GM21360 (cell line): ENCODE measurements around the gene CLEC19A.

Source experiments
- ATAC-seq: cut with Tn5 transposase; IDR thresholded peaks from one replicate; pipeline ENCODE4 v1.9.1; 2021; ENCODE audit warnings: mild to moderate bottlenecking, moderate library complexity; ENCODE audit not compliant: unreplicated experiment

The CLEC19A gene

DNA sequence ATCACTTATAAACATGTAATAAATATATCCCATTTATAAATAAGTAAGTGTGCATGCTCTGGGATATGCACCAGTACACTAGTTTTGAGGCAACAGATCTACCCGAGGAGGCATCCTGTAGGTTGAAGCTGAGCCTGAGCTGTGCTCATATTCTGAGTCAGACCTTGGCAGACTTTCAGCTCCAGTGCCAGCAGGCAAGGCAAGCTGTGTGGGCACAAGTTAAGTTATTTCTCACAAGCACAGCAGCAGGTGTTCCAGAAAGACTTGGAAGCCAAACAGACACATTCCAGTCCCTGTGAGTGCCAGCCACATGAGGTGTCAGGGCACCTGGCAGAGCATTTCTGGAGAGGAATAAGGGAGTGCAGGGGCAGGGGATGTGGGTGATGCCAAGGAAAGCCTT is 1.3 kb upstream of the CLEC19A start:
- no peak for ATAC-seq

DNA sequence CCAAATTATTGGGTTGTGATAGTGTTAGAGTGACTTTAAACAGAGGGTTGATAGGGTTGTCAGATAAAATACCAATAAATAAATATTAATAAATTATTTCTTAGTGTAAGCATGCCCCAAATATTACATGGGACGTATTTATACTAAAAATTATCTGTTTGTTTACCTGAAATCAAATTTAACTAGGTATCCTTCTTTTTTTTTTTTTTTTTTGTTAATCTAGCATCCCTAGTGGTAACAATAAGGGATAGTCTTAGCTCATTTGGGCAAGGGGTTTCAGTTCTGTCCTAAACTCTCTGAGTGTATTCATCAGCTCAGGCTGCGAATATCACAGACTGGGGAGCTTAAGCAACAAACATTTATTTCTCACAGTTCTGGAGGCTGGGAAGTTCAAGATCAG is 1.3 kb downstream of the CLEC19A start:
- no peak for ATAC-seq

DNA sequence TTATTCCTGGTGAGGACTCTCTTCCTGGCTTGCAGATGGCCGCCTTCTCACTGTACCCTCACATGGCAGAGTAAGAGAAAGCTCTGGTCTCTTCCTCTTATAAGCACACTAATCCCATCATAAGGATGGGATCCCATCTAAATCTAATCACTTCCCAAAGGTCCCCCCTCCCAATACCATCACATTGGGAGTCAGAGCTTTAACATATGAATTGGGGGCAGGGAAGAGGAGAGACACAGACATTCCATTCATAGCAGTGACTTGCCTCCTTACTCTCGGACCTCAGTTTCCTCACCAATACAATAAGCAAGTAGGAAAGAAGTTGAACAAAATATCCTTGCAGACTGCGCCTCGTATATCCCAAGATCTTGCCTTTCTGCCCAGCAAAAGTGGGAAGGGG is 1.7 kb downstream of the CLEC19A start:
- ATAC-seq: no peak

DNA sequence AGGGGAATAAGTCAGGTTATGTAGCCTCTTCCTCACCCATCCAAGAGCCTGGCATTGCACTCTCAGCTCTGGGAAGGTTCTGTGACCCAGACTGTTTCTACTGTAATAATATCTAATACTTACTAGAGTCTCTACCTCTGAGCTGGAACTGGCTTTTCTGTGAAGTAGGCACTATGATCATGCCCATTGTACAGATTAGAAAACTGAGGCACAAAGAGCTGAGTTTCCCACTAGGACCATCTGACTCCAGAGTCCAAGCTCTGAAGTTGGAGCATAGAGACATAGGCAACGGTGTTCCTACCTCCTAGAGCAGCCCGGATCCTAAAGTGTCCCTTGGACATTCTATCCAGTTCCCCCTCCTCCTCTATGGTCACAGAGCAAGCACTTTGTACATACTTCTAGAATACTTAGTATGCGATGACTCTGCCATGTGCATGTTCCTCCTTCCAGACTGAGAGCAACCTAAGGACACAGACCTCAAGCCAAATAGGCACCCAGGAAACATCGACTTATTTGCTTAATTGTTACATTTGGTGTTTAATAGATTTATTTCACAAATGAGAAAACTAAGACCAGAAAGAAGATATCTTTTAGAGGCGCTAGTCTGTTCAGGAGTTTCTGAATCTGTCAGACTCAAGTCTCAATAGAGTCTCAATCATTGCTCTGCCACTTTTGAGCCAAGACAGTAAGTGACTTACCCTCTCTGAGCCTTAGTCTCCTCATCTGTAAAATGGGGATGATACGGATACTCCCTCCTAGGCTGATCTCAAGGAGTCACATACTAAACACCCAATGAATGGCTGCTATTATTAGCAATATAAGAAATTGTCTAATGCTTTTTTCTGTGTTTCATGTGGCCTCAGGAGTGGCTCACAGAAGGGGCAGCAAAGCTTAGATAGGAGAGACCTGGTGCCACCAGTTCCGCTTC is 3.6 kb downstream of the CLEC19A start:
- ATAC-seq: no peak

DNA sequence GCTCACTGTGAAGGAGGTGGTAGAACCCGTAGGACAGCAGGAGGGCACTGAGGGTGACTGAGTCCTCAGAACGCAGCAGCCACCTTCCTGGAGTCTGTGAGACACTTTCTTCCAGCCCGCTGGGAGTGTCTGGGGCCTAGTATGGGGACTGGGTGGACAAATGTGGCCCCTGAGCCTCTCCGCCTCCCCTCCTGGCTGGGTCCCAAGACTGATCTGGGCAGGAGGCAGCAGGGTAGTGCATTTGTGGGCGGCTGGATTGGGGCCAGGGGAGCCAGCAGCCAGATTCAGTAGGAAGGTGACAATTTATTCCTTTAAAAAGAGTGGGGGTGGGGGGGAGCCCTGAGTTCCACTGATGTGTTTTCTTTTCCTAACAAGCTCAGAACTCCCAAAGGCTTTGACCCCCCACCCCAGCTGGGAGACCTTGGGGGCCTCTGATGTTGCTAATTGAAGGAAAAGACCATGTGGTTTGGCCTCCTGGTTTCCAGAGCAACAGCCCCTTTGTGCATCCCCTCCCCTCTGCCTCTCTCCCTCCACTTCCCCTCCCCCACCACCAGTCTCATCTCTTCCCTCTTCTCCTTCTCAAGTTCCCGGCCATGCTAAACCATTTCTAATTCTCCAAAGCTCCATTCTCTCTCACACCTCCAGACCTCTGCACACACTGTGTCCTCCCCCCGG is 4.4 kb downstream of the CLEC19A start:
- ATAC-seq: no peak

DNA sequence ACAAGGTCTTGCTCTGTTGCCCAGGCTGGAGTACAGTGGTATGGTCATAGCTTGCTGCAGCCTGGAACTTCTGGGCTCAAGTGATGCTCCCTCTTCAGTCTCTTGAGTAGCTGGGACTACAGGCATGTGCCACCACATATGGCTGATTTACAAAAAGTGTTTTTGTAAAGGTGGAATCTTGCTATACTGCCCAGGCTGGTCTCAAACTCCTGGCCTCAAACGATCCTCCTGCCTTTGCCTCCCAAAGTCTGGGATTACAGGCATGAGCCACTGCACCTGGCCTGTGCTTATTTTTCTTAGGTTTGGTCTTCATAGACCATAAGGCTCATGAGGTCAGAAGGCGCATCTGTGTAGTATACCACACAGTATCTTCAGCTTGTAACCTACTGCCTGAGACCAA is 5.3 kb downstream of the CLEC19A start:
- ATAC-seq: no peak

DNA sequence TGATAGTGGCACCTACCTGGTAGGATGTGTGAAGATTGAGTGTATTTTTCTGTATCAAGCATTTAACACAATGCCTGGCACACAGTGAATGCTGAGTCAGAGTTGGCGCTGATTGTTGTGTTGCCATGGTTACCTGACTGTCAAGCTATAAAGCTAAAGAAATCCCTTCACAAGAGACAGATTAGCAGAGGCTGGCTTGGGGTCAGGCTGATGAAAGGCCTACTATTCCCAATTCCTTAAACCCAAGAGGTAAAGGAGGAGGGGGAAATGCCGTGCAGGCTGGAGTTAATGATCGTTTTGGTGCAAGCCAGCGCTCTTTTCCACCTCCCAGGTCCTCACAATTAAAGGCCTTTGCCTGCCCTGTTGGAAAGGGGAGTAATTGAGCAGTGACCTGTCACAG is 5.9 kb downstream of the CLEC19A start:
- no peak for ATAC-seq

DNA sequence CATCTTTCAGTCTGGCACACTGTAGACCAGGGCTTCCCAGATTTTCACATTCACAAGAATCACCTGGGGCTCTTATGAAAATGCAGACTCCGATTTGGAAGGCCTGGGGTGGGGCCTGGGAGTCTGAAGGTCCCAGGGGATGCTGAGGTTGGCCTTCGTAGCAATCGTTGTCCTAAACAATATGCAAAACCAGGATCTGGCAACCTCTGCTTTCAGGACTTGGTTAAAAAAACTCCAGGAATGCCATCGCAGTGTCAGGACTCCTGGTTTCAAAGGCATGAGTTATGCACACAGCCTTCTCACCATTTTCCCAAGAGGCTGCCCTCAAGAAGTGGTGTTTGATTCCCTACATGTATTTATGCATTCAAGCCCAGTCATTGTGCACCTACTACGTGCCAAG is 6.7 kb downstream of the CLEC19A start:
- no peak for ATAC-seq

DNA sequence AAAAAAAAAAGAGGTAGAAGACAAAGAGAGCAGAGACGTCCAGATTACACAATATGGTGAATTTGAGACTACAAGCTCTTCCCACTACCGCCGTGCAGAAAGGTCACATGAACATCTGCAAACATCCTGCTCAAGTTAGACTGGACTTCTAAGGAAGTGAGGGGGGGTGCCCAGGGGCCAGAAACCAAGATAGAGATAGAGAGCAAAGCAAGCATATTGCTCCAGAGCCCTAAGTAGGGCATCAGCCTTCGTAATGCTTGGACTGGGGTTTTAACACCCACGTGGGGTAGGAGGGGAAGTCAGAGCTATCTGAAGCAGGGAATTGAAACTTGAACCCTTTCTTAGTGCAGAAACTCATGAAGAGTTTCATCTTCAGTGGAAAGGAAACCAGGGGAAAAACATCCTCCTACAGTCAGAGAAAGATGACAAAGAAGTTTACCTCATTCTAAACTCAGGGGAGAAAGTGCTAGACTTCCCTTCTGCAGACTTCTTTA is 8.7 kb downstream of the CLEC19A start:
- peak; percentile 86 for ATAC-seq

DNA sequence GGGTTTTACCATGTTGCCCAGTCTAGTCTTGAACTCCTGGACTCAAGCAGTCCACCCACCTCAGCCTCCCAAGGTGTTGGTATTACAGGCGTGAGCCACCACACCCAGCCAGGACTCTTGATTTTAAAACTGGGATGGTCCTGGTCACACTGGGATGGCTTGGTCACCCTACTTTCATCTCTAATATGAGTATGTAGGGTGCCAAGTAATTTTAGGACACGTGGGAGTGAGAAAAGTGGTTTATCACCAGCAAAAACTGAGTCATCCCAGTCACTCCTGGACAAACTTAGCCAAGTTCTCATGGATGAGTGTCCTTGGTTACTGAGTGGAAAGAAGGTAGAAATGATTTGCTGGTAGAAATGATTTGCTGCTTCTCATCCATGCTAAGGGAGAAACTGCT is 9.9 kb downstream of the CLEC19A start:
- ATAC-seq: no peak

DNA sequence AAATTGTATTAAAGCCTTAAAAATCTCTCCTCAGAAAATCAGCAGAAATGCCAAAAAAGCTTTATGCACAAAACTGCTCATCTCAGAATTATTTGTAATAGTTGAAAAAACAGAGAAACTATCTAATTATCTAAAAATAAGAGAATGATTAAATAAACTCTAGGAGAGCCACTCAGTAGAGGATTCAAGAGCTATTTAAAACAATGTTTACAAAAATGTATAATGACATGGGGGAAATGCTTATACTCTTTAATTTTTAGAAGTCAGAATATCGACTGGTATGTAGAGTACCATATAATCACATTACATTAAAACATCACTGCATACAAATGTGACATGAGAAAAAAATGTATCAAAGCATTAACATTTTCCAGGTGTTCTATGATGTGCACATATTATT is 11.9 kb downstream of the CLEC19A start:
- ATAC-seq: no peak

DNA sequence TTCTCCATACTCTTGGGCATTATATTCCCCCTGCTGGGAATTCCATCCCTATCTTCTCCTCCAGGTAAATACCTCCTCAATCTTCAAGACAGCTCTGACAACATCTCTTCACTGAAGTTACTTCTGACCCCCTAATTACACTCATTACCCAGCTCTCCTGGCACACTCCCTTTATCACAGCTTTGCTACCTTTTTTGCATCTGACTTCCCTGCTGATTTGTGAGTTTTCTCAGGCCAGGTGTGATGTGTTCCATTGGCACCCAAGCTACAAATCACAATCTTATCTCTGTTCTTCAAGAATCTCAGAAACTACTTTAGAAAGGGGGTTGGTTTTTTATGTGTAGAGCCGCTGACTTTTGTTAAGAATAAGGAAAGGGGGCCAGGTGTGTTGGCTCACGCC is 14.0 kb downstream of the CLEC19A start:
- ATAC-seq: no peak

DNA sequence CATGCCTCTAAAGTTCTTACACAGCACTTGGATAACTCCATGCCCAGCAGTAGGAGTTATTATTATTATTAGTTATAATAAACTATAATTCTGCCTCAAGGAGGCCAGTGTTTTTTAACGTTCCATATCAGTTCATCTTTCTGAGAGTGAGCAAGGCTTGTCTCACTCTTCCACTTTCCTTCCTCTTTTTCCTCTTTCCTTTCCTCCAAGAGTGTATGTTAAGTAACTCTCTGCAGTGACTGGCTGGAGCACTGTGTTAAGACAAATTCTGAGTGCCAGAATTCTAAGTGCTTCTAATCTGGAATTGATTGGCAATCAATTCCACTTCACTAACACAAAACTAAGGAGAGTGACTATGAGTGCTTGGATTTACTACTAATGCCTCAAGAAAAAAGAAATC is 16.4 kb downstream of the CLEC19A start:
- ATAC-seq: no peak

DNA sequence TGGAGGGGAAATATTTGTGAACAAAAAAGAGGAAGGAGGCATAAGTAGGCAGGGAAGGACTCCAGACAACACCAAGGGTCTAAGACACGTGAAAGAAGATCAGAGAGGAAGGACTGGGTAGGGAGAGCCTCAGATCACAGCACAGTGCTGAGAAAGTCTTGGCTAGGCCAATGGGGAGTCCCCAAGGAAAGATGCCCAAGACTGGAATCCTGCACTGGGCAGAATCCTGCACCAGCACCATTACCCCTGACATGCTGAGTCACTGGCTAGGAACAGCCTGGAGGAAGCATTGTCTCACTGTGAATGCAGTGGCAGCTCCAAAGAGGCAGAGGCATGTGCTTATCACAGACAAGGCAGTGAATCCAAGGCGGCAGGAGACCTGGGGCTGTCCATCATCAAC is 19.2 kb downstream of the CLEC19A start:
- no peak for ATAC-seq

DNA sequence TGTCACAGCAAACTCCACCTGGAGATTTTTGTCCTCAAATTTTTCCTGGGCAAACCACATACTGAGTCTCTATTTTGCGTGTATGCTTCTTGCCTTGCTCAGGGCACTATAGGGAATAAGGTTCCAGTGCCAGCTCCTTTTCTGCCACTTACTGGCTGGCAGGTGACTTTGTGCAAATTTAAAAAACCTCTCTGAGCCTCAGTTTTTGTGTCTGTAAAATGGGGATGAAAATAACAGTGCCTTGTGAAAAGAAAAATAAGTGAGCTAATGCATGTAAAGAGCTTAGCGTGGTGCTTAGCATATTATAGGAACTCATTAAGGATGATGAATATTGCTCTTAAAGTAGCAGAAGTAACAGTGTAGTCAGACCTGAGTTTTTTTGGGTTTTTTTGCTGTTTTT is 19.9 kb downstream of the CLEC19A start:
- ATAC-seq: no peak

DNA sequence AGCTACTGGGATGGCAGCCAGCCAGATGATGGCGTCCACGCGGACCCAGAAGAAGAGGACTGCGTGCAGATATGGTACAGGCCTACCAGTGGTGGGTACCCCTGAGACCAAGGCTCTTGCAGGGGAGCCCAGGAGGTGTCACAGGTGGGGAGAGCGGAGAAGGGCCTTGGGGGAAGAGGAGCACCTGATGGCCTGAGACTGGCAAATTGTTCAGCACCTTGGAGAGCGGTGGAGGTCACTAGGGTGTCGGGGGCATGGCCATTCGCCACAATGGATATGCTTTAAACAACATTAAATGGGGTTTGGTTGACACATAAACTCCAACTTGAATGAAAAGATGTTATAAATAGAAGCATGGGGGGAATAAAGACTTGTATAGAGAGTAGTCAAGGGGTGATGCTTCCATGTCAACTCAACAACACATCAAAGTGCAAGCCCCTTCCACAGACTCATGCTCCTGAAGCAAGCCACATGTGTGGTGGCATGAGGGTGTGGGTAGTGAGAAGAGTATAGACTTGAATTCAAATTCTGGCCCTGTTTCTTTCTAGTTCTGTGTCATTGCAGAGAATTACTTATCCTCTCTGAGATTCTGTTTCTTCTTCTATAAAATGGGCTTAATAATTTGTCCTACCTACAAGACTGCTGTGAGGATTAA is 22.2 kb downstream of the CLEC19A start:
- no peak for ATAC-seq

DNA sequence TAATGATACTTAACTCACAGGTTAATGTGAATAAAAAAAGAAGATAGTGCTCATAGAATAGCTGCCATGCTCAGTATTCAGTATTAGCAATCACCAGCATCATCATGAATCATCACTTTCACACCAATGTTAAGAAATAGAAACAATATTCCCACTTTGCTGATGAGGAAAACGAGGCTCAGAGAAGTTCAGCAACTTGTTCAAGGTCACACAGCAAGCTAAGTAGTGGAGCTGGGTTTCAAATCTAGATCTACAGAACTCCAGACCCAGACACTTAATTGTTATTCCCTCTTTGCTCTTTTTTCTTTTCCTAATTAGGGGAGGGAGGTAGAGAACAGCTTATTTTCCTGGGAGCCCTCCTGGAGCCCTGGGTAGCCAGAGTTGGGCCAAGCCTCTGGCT is 22.9 kb downstream of the CLEC19A start:
- no peak for ATAC-seq

DNA sequence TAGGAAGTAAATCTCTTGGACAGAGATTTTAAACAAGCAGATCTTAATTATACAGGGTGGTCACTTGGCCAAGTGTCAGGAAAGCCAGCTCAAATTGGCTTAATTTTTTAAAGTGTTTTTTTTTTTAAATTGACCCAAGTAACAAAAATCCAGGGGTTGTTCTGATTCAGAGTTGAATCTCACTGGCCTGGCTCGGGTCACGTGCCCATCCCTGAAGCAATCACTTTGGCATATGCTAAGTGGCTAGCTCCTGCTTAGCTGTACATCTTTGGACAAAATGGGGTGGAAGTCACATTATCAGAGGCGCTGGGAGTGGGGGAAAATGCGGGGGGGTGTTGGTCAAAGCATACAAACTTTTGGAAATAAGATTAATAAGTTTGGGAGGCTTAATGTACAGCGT is 23.6 kb downstream of the CLEC19A start:
- no peak for ATAC-seq

DNA sequence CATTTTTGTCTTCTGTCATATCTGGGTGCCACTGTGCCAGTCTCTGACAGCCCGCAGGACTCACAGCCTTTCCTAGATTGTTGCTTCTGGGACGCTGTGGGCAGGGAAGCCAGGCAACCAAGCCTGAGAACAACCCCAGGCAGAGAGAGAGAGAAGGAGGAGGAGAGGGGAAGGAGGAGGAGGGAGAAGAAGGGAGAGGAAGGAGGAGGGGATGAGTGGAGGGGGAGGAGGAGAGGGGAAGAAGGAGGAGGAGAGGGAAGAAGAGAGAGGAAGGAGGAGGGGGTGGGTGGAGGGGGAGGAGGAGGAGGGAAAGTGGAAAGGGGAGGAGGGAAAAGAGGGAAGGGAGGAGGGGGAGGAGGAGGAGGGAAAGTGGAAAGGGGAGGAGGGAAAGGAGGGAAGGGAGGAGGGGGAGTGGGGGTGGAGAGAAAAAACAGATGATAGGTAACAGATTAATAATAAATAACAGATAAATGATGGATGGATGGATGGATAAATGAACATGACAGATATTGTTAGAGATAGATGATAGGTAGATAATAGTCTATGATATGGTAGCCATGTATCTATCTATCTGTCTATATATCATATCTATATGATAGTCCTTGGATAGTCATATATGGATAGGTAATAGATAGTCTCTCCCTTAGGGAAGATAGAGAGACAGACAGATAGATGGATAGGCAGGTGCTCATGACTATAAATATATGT is 29.3 kb downstream of the CLEC19A start:
- no peak for ATAC-seq

DNA sequence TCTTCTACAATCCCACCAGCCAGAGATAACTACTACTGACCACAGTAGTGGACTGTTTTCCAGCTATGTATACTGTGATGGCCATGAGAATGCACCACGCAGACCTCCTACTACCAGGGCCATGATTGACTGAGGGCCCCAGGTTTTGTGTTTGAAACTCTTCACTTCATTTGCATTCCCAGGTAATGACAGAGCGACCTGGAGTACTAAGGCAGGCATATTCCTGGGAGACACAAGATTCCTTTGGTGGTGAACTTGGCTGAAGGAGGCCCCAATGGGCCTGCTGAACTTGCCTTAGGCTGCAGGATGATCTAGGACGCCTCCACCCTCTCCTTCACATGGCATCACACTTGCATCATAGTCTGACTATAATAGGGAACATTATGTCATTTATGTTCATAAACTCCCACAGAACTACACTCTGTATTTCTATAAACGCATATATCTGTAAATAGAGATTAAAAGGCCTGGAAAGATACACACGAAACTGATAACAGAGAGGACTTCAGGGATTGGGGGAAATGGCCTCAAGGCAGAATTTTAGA is 30.4 kb downstream of the CLEC19A start:
- no peak for ATAC-seq

DNA sequence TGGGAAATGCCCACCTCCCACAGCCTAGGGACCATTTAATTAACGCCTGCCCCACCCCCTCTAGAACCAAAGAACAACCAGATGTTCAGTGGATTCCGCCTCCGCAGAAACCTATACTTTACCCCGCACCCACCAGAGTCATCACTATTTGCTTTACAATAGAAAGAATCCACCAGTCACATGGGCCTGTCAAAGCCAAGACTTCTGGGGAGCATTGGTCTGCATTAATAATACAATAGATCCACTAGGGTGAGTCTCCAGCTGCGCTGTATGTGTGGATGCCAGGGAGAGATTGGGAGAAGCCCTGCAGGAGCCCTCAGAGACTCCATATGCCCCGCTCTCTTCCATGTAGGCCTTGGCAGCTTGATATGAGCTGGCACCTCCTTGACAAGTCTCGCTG is 31.3 kb downstream of the CLEC19A start:
- no peak for ATAC-seq
